Brain microvascular endothelial cell (primary cell): ENCODE data around the gene ACACA.

Experiments
- DNase-seq: peaks from one replicate; pipeline ENCODE4 v3.0.0-alpha.2; 2020
- H3K27ac ChIP-seq: fragments of 250-450 bp; sonication (Bioruptor Pico); 2 replicates; pipeline ENCODE4 v1.5.1; 2020; ENCODE audit warnings: mild to moderate bottlenecking, moderate library complexity
- H3K27me3 ChIP-seq: fragments of 250-450 bp; sonication (Bioruptor Pico); replicated peaks from 2 replicates; pipeline ENCODE4 v1.5.1; 2020; ENCODE audit warnings: mild to moderate bottlenecking
- H3K36me3 ChIP-seq: fragments of 250-450 bp; sonication (Bioruptor Pico); replicated peaks from 2 replicates; pipeline ENCODE4 v1.5.1; 2020; ENCODE audit warnings: mild to moderate bottlenecking
- H3K4me3 ChIP-seq: 2 replicates; pipeline ENCODE4 v1.5.1; 2011; ENCODE audit warnings: low read depth, mild to moderate bottlenecking, control low read depth, low read length, moderate library complexity
- in situ Hi-C: cut with HindIII; loops from 2 replicates; pipeline ENCODE4 v1.10.0; 2017; ENCODE audit warnings: low sequenced_read_pairs, low pct_ligation_motif_present
- TF ChIP-seq, protein P1 (sequence below): IDR thresholded peaks from 2 replicates; pipeline ENCODE4 v1.5.1; 2011; ENCODE audit warnings: low read depth, mild to moderate bottlenecking, moderate library complexity, low read length, control low read depth, inconsistent platforms; ENCODE audit errors: missing control alignments

ACACA gene

DNA sequence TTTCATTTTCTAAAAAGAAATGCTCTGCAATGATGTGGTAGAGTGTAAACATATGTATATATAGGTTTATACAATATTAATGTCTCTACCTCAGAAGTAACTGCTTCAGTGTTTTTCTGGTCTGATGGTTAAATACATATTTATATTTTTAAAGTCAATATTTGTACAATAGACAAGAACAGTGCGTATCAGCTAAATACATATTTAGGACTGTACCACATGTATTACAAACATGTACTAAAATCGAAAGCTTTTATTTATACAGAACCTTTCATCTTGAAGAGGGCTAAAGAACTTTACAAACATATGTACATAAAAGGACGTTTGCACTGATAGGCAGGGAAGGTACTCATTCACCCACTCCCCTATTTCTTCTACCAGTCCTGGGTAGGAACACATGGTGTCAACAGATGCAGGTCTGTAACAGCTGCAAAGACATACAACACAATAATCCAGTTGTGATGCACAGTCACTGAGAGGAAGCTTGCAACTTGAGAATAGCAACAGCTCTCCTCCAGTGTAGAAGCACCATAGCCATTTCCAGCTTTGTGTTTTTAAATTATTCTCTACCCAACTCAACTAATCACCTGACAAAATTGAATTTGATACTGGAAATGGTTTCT is 237.8 kb downstream of the ACACA start:
- TF ChIP-seq, protein P1, sequence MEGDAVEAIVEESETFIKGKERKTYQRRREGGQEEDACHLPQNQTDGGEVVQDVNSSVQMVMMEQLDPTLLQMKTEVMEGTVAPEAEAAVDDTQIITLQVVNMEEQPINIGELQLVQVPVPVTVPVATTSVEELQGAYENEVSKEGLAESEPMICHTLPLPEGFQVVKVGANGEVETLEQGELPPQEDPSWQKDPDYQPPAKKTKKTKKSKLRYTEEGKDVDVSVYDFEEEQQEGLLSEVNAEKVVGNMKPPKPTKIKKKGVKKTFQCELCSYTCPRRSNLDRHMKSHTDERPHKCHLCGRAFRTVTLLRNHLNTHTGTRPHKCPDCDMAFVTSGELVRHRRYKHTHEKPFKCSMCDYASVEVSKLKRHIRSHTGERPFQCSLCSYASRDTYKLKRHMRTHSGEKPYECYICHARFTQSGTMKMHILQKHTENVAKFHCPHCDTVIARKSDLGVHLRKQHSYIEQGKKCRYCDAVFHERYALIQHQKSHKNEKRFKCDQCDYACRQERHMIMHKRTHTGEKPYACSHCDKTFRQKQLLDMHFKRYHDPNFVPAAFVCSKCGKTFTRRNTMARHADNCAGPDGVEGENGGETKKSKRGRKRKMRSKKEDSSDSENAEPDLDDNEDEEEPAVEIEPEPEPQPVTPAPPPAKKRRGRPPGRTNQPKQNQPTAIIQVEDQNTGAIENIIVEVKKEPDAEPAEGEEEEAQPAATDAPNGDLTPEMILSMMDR: no peak
- Histone ChIP-seq H3K4me3 (no peak overlapping the region), H3K27me3 (no peaks in the 10 kb centered on the region), H3K27ac (no peak overlapping the region), H3K36me3 (no peaks in the 10 kb centered on the region)
- in situ Hi-C loops: no loop called here
- no peak for DNase-seq

DNA sequence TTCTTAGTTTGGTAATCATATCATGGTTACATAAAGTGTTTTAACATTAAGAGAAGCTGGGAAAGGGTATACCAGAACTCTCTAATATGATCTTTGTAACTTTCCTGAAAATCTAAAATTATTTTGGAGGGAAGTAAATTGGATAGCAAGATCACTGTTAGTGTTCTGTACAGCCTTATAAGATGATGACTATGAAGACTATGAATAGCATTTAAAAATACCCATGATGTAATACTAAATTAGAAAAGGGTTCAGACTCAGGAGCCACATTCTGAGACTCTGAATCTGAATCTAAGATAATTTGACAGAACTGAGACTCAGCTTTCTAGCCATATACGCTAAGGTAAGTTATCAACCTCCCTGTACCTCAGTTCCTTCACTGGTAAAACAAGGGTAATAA is 238.9 kb downstream of the ACACA start:
- DNase-seq: no peak
- TF ChIP-seq, protein P1: no peak
- in situ Hi-C loops: no loop called here
- H3K27ac ChIP-seq: no peak overlapping the region
- no peaks in the 10 kb centered on the region for H3K36me3 ChIP-seq
- H3K27me3 ChIP-seq: no peaks in the 10 kb centered on the region
- no peak overlapping the region for H3K4me3 ChIP-seq

DNA sequence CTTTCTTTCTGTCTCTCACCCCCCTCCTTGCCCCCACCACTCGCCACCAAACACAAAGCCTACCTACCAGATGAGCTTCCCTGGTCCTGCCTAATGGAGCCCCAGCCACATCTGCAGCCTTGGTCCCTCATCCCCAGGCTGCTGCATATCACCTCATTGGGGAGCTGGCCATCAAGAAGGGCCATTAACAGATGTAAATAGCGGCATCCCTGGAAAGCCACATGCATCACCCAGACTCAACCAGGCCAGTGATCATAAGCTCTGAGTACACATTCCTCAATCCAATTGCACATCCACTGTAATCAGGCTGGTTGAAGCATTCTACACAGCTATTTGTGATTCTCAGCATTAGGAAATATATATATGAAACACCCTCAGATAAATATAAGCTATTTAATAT is 242.6 kb downstream of the ACACA start:
- no peak for DNase-seq
- Histone ChIP-seq H3K36me3 (peaks cover 10% of the 10 kb centered on the region), H3K4me3 (no peak overlapping the region), H3K27me3 (no peaks in the 10 kb centered on the region), H3K27ac (no peak overlapping the region)
- TF ChIP-seq, protein P1: no peak
- in situ Hi-C loops: no loop called here

DNA sequence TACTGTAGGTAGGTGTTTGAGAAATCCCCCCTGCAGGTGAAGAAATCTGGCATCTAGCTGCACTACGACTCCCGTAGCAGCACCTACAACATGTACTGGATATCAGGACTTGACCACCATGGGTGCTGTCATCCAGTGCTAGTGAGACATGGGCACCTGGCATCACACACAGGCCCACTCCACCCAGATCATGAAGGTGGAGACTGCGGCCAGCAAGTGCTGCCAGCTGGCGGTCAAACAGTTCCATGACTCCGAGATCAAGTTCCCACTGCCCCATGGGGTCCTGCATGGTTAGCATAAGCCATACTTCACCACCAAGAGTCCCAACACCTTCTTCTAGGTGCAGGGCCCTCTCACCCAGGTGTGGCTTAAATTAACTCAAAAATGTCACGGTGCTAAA is 243.8 kb downstream of the ACACA start:
- Histone ChIP-seq H3K4me3 (no peak overlapping the region), H3K27me3 (no peaks in the 10 kb centered on the region), H3K36me3 (peaks cover 10% of the 10 kb centered on the region), H3K27ac (no peak overlapping the region)
- TF ChIP-seq, protein P1: no peak
- no peak for DNase-seq
- in situ Hi-C loops: no loop called here

DNA sequence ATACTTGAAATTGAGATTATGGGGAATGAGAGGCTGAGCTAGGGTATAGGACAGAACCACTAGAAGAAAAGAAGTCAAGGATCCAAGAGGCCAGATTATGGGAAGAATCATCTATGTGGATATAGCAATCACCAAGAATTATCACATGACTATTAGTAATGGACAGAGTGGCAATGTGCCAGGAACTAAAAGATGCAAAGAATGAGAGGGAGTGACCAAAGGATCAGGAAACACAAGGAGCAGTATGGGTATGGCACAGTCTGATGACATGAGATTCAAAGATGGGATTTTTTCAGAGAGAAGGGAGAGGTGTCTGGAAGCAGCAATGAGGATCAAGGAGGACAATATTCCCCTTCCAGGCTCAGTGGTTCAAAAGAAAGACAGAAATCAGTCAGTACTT is 245.7 kb downstream of the ACACA start:
- no peaks in the 10 kb centered on the region for H3K27me3 ChIP-seq
- no peak overlapping the region for H3K27ac ChIP-seq
- in situ Hi-C loops: no loop called here
- peak; percentile 70 for DNase-seq
- TF ChIP-seq, protein P1: no peak
- H3K36me3 ChIP-seq: peaks cover 10% of the 10 kb centered on the region
- H3K4me3 ChIP-seq: no peak overlapping the region

DNA sequence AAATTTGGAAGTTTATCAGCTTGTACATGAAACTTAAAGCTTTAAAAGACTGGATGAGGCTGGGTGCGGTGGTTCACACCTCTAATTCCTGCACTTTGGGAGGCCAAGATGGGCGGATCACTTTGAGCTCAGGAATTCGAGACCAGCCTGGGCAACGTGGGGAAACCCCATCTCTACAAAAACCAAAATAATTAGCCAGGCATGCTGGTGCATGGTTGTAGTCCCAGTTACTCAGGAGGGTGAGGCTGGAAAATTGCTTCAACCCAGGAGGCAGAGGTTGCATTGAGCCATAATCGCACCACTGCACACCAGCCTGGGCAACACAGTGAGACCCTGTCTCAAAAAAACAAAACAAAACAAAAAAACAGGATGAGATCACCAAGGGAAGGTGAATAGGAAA is 248.3 kb downstream of the ACACA start:
- Histone ChIP-seq H3K36me3 (peaks cover 10% of the 10 kb centered on the region), H3K27ac (no peak overlapping the region), H3K4me3 (no peak overlapping the region), H3K27me3 (no peaks in the 10 kb centered on the region)
- in situ Hi-C loops: no loop called here
- TF ChIP-seq, protein P1: no peak
- no peak for DNase-seq
